Adipose tissue (tissue), 3 donors: ENCODE measurements around the gene CIRBP. TPM values are rescaled to one million over a fixed set of nuclear protein-coding genes. Genes with fewer than 3 reads are reported as not detected.
A peak's percentile ranks its signal among the peaks of the same experiment; 100 is the strongest.
"Not testable (repeated sequence)": the region's sequence is repeated elsewhere in the genome, so short reads cannot be mapped to it uniquely, and the experiment has no call there.

Experiments
- H3K27ac ChIP-seq: one replicate; pipeline ENCODE4 v1.5.1; 2013; ENCODE audit warnings: low read depth, low read length
- WGBS, 3 donors: extraction: QIAGEN DNeasy Blood & Tissue Kit; methylation state at CpG; one replicate each; pipeline ENCODE4 v1.1.7; 2013; 5-methylcytosine and 5-hydroxymethylcytosine counted together
- polyA plus RNA-seq, 3 donors: library from polyadenylated mRNA; stranded (reverse); fragments of 200-250 nt; gene quantifications; one replicate each; pipeline ENCODE4 v1.2.3, GENCODE V29; 2013
- donor health status: healthy with polysubstance abuse.
- donor health status: Bipolar disorder and iron deficiency.
- donor health status: healthy.

The CIRBP gene
- polyA plus RNA-seq, 3 donors = 346 to 568 (median 388) TPM

GRCh38 chr19:1239796-1240737 is 29.1 kb upstream of the CIRBP start:
- WGBS, 3 donors = 9 to 22% (median 11%) methylated on average over 59 to 83 of the region's 84 CpGs
- no peak overlapping the region for H3K27ac ChIP-seq

- WGBS, 3 donors = 57 to 60% (median 59%) methylated on average over 15 of the region's 15 CpGs
- H3K27ac ChIP-seq = no peak overlapping the region
Observed at GRCh38 chr19:1240925-1241324, 28.2 kb upstream of the CIRBP start.

GRCh38 chr19:1241417-1242095 is 27.6 kb upstream of the CIRBP start, which contains the start of gene ATP5F1D:
Gene ATP5F1D, plus strand, starts transcription at chr19:1241751. Its CDS starts 100 bp downstream, at chr19:1241851.
- WGBS, 3 donors = 0 to 1% (median 1%) methylated on average over 67 to 79 of the region's 79 CpGs

GRCh38 chr19:1243768-1244692 is 25.1 kb upstream of the CIRBP start:
- WGBS, 3 donors = 37 to 47% (median 40%) methylated on average over 28 to 33 of the region's 33 CpGs
- H3K27ac ChIP-seq = no peak overlapping the region

More at GRCh38 chr19:1241417-1242095, 27.6 kb upstream of the CIRBP start, which contains the start of gene ATP5F1D:
- no peak within 1 kb of the TSS for H3K27ac ChIP-seq

GRCh38 chr19:1244693-1245451 is 24.3 kb upstream of the CIRBP start:
- whole genome bisulfite sequencing, 3 donors = 14 to 23% (median 15%) methylated on average over 28 to 31 of the region's 31 CpGs
- H3K27ac ChIP-seq = no peak overlapping the region

- WGBS, 3 donors = 63 to 76% (median 67%) methylated on average over 24 to 26 of the region's 26 CpGs
Observed at GRCh38 chr19:1245494-1246264, 23.5 kb upstream of the CIRBP start.

GRCh38 chr19:1246265-1247087 is 22.7 kb upstream of the CIRBP start:
- WGBS, 3 donors = 75 to 79% (median 77%) methylated on average over 24 to 27 of the region's 27 CpGs
- not testable (repeated sequence) for H3K27ac ChIP-seq

More at GRCh38 chr19:1245494-1246264, 23.5 kb upstream of the CIRBP start:
- no peak overlapping the region for H3K27ac ChIP-seq

- WGBS, 3 donors = 62 to 71% (median 69%) methylated on average over 8 of the region's 8 CpGs
- H3K27ac ChIP-seq = peak overlapping the region; percentile 88
Observed at GRCh38 chr19:1247748-1248138, 21.4 kb upstream of the CIRBP start.

- WGBS, 3 donors = 1 to 2% (median 1%) methylated on average over 54 to 60 of the region's 60 CpGs
Observed at GRCh38 chr19:1248139-1248785, 20.9 kb upstream of the CIRBP start, which contains the start of gene MIDN. Gene MIDN, plus strand, starts transcription at chr19:1248583. Its CDS starts 1,714 bp downstream, at chr19:1250297.

GRCh38 chr19:1248786-1249297 is 20.3 kb upstream of the CIRBP start:
- 0 to 1% (median 1%) methylated on average over 12 to 74 of the region's 74 CpGs for WGBS, 3 donors
- H3K27ac ChIP-seq = peak overlapping the region; percentile 88

More at GRCh38 chr19:1248139-1248785, 20.9 kb upstream of the CIRBP start, which contains the start of gene MIDN:
- peak within 1 kb of the TSS; percentile 88 for H3K27ac ChIP-seq

GRCh38 chr19:1249298-1249989 is 19.7 kb upstream of the CIRBP start:
- 0% methylated on average over 44 to 102 of the region's 102 CpGs for WGBS, 3 donors
- peak overlapping the region; percentile 99 for H3K27ac ChIP-seq

- WGBS, 3 donors = 0% methylated on average over 54 to 67 of the region's 67 CpGs
- peak overlapping the region; percentile 99 for H3K27ac ChIP-seq
Observed at GRCh38 chr19:1249990-1250436, 19.1 kb upstream of the CIRBP start.

- WGBS, 3 donors = 0 to 1% (median 1%) methylated on average over 47 to 85 of the region's 90 CpGs
- H3K27ac ChIP-seq = peak overlapping the region; percentile 99
Observed at GRCh38 chr19:1250437-1251260, 18.5 kb upstream of the CIRBP start.
